HEK293T (cell line): Measurements from ENCODE around the gene CRYM.

ENCODE experiments used
- HDGF ChIP-seq: fragments of 450-650 bp; IDR thresholded peaks from 2 replicates; pipeline ENCODE4 v1.6.1; 2017; ENCODE audit warnings: antibody characterized with exemption, borderline replicate concordance
- L3MBTL2 ChIP-seq: fragments of 450-650 bp; conservative IDR thresholded peaks from 2 replicates; pipeline ENCODE4 v1.6.1; 2016; ENCODE audit warnings: mild to moderate bottlenecking

- no peak for TF ChIP-seq HDGF
- no peak for TF ChIP-seq L3MBTL2
These were observed 35.3 kb downstream of the CRYM start for GRCh38 chr16:21242756-21243155.
